Neutrophil (primary cell): ENCODE data around the gene COL18A1.

ENCODE experiments used
- H3K27ac ChIP-seq: fragments of 200-600 bp; sonication (generic); 2 replicates; pipeline ENCODE4 v1.5.1; 2016; ENCODE audit warnings: mild to moderate bottlenecking, moderate library complexity
- H3K27me3 ChIP-seq: fragments of 200-600 bp; sonication (generic); 2 replicates; pipeline ENCODE4 v1.6.0; 2016; ENCODE audit warnings: mild to moderate bottlenecking
- H3K36me3 ChIP-seq: fragments of 200-600 bp; sonication (generic); 2 replicates; pipeline ENCODE4 v1.5.1; 2017
- H3K4me1 ChIP-seq, 2 experiments: fragments of 200-600 bp in 1 of 2; sonication (generic) in 1 of 2; 1 replicate in 1 of 2; 2 replicates in 1 of 2; pipeline versions ENCODE4 v1.5.1 to v1.6.1; 2013 to 2016; ENCODE audit warnings: low read depth in 1 of 2, low read length in 1 of 2, mild to moderate bottlenecking in 1 of 2, moderate library complexity in 1 of 2; ENCODE audit not compliant: control insufficient read depth in 1 of 2, insufficient read depth in 1 of 2
- H3K4me3 ChIP-seq, 2 experiments: fragments of 200-600 bp in 1 of 2; sonication (generic) in 1 of 2; 1 replicate in 1 of 2; 2 replicates in 1 of 2; pipeline ENCODE4 v1.5.1; 2013 to 2016; ENCODE audit warnings: low read depth in 1 of 2, low read length in 1 of 2, mild to moderate bottlenecking in 1 of 2, moderate library complexity in 1 of 2
- H3K9me3 ChIP-seq: fragments of 200-600 bp; sonication (generic); 2 replicates; pipeline ENCODE4 v1.5.1; 2016
- TF ChIP-seq, protein P1 (sequence below): fragments of 200-600 bp; sonication (generic); IDR thresholded peaks from 2 replicates; pipeline ENCODE4 v1.5.1; 2016; ENCODE audit warnings: antibody characterized with exemption

The COL18A1 gene

DNA sequence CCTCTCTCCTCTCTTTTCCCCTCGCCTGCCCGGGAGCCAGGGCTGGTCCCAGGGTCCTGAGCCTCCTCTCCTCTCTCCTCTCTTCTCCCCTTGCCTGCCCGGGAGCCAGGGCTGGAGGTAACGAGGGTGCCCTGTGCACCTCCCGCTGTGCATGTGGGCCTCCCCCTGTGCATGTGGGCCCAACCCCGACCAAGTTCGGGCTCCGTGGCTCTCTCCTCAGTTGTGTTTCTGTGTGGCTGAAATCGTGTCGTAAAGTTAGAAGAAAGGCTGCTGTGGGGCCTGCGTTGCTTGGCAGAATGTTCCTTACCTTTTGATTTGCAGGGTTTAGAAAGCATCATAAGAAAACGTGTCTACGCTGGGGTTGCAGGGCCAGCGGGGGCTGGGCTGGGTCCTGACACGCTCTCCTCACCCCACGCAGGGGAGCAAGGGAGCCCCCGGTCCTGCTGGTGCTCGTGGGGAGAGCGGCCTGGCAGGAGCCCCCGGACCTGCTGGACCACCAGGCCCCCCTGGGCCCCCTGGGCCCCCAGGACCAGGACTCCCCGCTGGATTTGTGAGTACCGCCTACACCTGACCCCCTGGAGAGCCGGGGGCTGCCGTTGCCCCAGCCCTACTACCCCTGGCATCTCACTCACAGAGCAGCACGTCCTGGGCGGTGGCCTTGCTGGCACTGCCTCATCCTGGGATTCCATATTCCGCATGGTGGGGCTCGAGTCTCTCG, 81.6 kb downstream of the COL18A1 start:
- H3K4me1 ChIP-seq: peaks cover 42 to 72% of the 10 kb centered on the region in 2 experiments
- no peaks in the 10 kb centered on the region for H3K9me3 ChIP-seq
- peak overlapping the region; percentile 20 for H3K27ac ChIP-seq
- TF ChIP-seq, protein P1, sequence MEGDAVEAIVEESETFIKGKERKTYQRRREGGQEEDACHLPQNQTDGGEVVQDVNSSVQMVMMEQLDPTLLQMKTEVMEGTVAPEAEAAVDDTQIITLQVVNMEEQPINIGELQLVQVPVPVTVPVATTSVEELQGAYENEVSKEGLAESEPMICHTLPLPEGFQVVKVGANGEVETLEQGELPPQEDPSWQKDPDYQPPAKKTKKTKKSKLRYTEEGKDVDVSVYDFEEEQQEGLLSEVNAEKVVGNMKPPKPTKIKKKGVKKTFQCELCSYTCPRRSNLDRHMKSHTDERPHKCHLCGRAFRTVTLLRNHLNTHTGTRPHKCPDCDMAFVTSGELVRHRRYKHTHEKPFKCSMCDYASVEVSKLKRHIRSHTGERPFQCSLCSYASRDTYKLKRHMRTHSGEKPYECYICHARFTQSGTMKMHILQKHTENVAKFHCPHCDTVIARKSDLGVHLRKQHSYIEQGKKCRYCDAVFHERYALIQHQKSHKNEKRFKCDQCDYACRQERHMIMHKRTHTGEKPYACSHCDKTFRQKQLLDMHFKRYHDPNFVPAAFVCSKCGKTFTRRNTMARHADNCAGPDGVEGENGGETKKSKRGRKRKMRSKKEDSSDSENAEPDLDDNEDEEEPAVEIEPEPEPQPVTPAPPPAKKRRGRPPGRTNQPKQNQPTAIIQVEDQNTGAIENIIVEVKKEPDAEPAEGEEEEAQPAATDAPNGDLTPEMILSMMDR: no peak
- no peak overlapping the region for H3K4me3 ChIP-seq
- H3K27me3 ChIP-seq: no peaks in the 10 kb centered on the region
- peaks cover 22% of the 10 kb centered on the region for H3K36me3 ChIP-seq

DNA sequence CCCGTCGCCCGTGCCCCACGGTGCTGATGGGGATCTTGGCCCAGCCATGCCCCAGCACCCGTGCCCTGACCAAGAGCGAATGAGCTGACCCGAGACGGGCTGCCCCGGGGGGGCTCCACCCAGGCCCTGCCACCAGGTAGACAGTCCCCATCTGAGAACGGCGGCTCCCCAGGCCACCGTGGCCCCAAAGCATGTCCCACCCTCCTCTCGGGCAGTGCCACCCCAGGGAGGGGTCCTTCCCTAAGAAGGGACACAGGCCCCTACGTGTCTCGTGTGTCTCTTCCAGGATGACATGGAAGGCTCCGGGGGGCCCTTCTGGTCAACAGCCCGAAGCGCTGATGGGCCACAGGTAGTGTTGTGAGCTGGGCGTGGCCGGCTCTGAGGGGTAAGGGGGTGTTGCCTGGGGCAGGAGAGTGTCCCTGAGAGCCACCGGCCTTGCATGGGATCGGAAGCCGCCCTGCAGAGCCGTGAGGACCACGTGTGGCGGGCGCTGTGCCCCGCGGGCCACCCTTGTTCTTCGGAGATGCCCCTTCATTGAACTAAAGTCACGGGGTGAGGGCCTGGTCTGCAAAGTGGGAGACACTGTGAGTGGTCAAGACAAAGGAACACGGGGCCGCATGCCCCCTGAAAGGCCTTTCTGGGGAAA, 82.3 kb downstream of the COL18A1 start:
- Histone ChIP-seq H3K4me1 (peaks cover 35 to 71% of the 10 kb centered on the region in 2 experiments), H3K27ac (peak overlapping the region; percentile 83), H3K9me3 (no peaks in the 10 kb centered on the region), H3K36me3 (peaks cover 29% of the 10 kb centered on the region), H3K27me3 (no peaks in the 10 kb centered on the region), H3K4me3 (no peak overlapping the region)
- TF ChIP-seq, protein P1: no peak

DNA sequence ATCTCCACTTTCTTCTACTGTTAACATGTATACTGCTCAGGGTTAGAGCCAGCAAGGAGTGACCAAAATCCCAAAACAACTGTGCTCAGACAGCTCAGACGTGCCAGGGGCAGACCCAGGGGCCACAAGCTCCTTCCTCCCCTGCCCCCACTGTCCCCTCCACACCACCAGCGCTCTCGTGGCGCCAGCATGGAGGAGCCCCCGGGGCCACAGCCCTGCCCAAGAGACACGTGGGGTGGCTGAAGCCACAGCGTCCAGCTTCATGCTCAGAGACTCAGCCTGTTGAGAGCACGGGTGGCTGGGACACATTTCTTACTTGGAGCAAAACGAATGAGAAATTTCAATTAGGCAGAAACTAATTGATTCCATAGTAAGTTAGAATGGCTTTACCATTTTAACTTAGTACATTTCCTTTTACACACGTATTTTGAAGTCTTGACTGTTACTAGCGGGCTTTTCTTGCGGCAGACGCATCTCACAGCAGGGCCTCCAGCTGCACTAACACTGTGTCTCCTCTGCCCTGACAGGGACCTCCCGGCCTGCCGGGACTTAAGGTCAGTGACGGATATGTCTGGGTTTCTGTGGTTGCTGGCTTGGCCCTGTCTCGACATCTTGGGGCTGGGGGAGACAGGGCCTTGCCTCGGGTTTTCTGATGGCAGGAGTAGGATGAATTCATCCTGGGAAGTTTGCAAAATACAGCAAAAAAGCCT, 83.1 kb downstream of the COL18A1 start:
- no peaks in the 10 kb centered on the region for H3K27me3 ChIP-seq
- H3K27ac ChIP-seq: peak overlapping the region; percentile 83
- no peaks in the 10 kb centered on the region for H3K9me3 ChIP-seq
- H3K36me3 ChIP-seq: peaks cover 35% of the 10 kb centered on the region
- H3K4me1 ChIP-seq: peaks cover 28 to 63% of the 10 kb centered on the region in 2 experiments
- no peak overlapping the region for H3K4me3 ChIP-seq
- TF ChIP-seq, protein P1: no peak

DNA sequence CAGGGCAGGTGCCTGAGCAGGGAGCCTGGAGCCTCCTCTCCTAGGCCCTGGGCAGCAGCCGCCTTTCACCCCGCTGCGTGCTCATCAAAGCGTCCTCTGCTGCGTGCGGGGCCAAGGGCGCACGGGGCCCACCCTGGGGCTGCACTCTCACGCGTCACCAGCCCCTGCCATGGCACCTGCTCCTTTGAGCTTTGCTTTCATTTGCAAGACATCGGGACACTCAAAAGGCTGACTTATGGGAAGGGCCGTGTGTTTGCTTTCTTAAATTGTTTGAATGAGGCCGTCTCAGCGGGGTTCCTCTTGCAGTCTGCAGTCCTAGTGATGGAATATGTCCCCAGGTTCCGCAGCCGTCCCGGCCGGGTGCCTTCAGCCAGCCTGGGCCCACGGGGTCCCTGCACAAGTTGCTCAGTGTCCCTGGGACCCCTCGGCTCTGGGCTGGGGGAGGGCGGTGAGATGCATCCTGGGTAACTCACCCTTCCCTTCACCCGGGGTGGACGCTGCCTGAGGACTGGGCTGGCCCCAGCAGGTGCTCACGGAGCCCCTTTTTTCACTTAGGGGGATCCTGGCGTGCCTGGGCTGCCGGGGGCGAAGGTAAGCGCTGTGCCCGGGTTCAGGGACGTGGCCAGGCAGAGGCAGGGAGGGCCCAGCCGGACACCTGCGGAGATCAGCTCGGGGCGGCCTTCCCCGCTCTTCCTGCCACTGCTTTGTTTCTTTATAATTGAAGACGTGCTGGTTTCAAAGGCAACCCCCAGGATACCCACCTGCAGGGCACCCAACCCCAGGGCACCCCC, 84.2 kb downstream of the COL18A1 start:
- Histone ChIP-seq H3K27ac (peak overlapping the region; percentile 83), H3K9me3 (no peaks in the 10 kb centered on the region), H3K27me3 (no peaks in the 10 kb centered on the region), H3K36me3 (peaks cover 46% of the 10 kb centered on the region), H3K4me1 (peaks cover 20 to 52% of the 10 kb centered on the region in 2 experiments), H3K4me3 (peak overlapping the region; percentile 15 to 28)
- TF ChIP-seq, protein P1: no peak

DNA sequence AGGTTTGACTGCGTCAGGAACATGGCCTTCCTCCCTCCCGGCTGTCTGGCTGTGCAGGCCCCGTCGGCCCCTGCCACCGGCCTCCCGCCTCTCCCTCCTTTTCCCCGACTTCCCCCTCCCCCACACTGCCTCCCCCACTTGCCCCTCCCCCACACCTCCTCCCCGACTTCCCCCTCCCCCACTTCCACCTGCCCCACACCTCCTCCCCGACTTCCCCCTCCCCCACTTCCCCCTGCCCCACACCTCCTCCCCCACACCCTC, 84.7 kb downstream of the COL18A1 start:
- Histone ChIP-seq H3K9me3 (no peaks in the 10 kb centered on the region), H3K36me3 (peaks cover 52% of the 10 kb centered on the region), H3K4me3 (peak overlapping the region; percentile 15 to 28), H3K27ac (peak overlapping the region; percentile 83), H3K27me3 (no peaks in the 10 kb centered on the region), H3K4me1 (peaks cover 20 to 49% of the 10 kb centered on the region in 2 experiments)
- TF ChIP-seq, protein P1: no peak
